Thyroid gland (tissue), 4 donors: Measurements from ENCODE around the gene C19orf25.

Experiments
- CTCF ChIP-seq, 6 experiments: fragments of 200-600 bp in 3 of 6; fragments of 450-650 bp in 3 of 6; sonication (generic) in 3 of 6; IDR thresholded peaks; one replicate each; pipeline ENCODE4 v1.5.1; 2016 to 2019; ENCODE audit warnings: antibody characterized with exemption in 6 of 6, mild to moderate bottlenecking in 2 of 6, inconsistent platforms in 1 of 6, moderate library complexity in 1 of 6
- POLR2A ChIP-seq, 2 donors: fragments of 450-650 bp; IDR thresholded peaks; one replicate each; pipeline ENCODE4 v1.6.1; 2017; ENCODE audit warnings: antibody characterized with exemption in 2 of 2, mild to moderate bottlenecking in 2 of 2, moderate library complexity in 1 of 2

- TF ChIP-seq CTCF (IDR thresholded peaks at IDR 0.05) = no peak
- TF ChIP-seq POLR2A (IDR thresholded peaks at IDR 0.05) = no peak
These were observed 10.7 kb upstream of the C19orf25 start for GRCh38 chr19:1489463-1490310.
